Measurements from ENCODE around the gene YJEFN3.

YJEFN3 gene

DNA sequence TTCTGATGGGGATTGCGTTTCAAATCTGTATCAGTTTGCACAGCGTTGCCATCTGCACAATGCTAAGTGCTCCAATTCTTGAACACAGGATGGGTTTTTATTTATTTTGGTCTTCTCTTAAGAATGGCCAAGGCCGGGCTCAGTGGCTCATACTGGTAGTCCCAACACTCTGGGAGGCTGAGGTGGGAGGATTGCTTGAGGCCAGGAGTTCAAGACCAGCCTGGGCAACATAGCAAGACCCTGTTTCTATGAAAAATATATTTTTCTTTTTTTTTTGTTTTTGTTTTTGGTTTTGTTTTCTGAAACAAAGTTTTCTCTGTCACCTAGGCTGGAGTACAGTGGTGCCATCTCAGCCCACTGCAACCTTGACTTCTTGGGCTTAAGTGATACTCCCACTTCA is 5.5 kb upstream of the YJEFN3 start:
- DNase-seq (ENCODE audit: low spot score) = no peak

DNA sequence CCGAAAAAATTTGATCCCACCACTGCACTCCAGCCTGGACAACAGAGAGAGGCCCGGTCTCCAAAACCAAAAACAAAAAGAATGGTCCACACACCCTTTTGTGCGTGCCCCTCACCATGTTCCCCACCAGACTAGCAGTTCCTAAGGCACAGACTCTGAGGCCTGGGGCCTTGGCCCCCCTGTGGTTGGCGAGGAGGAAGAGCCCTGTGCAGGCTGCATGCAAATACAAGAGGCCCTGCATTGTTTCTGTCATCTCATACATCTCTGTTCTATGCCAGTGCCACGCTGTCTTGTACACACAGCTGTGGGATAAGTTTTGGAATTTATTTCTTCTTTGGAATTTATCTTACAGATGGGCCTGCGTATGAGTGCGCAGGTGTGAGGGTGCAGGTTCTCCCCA is 4.7 kb upstream of the YJEFN3 start:
- no peak for DNase-seq (ENCODE audit: low spot score)

DNA sequence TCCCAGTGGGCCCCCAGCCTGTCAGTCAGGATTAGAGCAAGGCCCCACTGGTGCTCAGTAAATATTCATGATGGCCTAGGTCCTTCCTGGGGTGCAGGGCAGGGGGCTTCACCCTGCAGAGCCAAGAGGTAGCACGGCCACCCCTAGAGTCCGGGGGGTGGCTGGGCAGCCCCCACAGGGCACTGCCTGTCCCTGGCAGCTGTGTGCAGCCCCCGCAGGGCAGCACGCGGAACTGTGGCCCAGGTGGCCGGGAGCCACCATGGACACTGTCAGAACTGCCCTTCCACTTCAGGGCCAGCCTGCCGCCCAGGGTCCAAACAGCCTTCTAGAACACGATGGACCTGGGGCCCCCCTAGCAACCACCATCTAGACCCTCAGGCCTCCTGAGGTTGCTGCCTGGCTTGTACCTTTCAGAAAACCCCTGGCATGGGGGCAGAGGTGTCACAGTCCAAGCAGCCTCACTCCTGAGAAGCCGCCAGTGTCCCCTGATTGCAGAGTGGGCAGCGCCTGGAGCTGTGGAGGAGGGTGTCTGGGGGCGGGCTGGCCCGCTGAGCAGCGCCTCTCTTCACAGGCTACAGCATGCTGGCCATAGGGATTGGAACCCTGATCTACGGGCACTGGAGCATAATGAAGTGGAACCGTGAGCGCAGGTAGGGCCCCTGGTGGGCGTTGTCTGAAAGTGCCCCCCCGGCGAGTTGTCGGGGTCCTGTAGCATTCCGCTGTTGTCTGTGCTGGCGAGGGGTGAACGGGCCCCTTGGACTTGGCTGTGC is 2.9 kb upstream of the YJEFN3 start:
- DNase-seq (ENCODE audit: low spot score) = no peak

DNA sequence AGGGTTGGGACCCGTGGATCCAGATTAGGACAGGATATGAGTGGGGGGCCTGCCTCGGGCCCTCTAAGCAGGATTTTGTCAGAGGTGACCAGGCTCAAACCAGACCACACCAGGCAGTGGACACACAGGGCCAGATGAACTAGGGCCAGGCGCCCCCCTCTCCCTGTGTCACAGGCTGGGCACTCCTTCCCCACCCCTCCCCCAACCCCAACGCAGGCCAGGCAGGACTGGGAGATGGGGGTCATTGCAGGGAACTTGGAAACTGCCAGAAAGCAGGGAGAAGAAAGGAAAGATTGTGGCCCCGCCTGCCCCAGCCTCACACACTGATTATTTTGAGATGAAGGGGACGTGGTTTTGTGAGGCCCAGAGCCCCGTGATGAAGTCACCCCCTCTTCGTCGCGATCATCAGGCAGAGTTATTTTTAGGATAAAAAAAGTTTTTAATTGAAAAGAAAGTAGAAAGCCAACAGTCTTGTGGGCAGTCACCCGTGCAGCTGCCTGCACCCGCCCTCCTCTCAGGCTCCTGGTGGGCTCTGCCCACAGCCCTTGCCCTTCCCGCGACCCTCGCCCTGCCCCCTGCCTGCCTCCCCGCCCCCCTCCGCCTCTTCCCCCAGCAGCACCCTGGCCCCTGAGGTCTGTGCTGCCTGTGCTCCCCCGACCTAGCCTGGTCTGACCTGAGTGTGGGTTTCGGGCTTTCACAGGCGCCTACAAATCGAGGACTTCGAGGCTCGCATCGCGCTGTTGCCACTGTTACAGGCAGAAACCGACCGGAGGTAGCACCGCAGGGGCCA is 1.9 kb upstream of the YJEFN3 start:
- DNase-seq (ENCODE audit: low spot score) = no peak

DNA sequence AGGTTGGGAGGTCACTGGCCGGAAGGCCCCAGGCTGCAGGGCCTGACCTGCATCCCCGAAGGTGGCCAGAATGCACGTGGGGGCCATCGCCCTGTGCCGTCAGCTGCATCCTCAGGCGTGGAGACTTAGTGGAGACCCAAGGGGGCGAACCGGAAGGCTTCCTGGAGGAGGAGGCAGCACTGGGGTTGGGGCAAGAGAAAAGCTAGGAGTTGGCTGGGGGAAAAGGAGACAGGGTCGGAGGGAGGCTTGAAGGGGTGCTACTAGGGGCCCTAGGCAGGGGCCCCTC is 1.4 kb upstream of the YJEFN3 start:
- DNase-seq (ENCODE audit: low spot score) = no peak

DNA sequence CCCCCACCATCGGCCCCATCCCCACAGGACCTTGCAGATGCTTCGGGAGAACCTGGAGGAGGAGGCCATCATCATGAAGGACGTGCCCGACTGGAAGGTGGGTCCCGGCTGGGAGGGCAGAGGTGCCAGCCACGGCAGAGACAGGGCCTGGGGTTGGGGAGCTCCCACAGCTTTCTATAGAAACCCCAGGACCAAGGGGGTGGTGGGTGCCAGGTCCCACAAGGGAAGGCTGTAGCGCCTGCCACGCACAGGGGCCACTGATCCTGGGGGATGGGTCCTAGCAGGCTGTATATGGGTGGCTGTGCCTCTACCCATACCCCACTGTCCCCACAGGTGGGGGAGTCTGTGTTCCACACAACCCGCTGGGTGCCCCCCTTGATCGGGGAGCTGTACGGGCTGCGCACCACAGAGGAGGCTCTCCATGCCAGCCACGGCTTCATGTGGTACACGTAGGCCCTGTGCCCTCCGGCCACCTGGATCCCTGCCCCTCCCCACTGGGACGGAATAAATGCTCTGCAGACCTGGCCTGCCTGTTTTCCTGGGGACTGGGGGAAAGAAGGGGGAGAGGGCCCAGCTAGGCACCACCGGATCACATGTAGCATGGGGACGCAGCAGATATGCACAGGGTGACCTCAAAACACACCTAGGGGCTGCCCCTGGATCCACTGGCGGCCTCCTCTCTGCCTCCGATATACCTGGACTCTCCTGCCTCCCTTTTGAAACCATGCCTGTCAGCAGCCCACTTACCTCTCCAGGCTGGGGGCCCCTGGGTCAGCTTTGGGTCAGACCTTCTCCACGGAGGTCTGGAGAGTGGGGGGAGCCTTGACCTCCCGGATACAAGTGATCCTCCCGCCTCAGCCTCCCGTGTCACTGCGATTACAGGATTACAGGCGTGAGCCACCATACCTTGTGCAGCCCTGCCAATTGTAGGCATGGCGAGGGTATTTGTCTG is 761 bp upstream of the YJEFN3 start:
- no peak for DNase-seq (ENCODE audit: low spot score)

DNA sequence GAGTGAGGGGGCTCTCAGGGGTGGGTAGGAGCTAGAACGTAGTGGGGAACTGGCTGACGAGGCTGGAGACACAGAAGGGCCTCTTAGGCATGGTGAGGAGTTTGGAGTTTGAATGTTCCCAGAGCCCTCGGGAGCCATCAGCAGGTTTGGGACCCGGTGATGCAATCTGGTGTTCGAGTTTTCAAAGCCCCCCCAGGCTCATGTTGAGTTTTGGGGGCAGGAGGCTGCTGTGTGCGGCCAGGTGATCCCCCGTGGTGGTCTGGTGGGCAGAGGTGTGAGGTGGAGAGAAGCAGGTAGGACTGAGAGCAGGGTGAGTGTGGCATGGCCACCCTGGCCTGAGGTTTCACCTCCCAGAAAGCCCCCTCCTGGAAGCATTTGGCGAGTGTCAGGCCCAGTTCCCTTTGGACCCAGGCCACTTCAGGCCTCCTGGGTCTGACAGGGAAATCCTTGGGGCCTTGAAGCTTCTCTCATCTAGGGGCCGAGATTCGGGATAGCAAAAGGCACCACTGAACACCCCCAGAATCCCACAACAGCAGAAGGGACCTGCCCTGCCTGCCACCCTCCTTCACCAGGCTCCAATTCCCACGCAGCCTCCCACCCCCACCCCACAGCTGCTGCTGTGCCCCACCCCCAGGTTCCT is 1.2 kb downstream of the YJEFN3 start:
- no peak for DNase-seq (ENCODE audit: low spot score)

DNA sequence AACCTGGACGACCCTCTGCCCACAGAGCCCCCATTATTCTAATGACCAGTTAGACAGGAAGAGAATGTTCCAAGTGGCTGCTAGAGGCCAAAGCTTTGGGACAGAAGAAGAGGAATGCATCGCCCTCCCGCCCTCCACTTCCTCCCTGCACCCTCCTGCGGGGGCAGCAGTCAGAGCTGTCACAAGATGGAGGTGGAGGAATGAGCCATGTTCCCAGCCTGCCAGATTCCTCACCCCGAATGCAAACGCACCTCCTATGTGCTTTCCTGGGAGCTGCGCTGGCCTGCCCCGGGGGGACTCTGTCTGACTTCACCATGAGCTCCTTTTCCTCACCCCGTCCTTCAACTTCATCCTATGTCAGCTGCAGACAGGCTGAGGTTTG is 1.7 kb downstream of the YJEFN3 start:
- DNase-seq (ENCODE audit: low spot score) = peak; percentile 37

DNA sequence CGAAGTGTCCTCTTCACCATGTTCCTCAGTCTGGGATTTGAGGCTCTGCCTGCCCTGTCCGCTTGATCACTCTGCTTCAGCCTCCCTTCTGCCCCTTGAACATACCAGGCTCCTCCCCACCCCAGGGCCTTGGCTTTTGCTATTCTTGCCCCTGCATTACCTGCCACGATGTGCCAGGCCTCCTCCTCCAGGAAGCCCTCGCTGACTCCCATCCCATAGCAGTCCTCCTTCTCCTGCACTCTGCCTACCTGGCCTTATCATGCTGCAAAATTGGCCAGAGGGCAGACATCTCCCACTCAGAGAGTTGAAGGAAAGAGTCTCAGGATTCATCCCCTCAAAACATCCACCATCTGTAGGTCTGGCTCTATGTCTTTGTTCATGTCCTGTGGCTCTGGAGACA is 2.2 kb downstream of the YJEFN3 start:
- DNase-seq (ENCODE audit: low spot score) = no peak

DNA sequence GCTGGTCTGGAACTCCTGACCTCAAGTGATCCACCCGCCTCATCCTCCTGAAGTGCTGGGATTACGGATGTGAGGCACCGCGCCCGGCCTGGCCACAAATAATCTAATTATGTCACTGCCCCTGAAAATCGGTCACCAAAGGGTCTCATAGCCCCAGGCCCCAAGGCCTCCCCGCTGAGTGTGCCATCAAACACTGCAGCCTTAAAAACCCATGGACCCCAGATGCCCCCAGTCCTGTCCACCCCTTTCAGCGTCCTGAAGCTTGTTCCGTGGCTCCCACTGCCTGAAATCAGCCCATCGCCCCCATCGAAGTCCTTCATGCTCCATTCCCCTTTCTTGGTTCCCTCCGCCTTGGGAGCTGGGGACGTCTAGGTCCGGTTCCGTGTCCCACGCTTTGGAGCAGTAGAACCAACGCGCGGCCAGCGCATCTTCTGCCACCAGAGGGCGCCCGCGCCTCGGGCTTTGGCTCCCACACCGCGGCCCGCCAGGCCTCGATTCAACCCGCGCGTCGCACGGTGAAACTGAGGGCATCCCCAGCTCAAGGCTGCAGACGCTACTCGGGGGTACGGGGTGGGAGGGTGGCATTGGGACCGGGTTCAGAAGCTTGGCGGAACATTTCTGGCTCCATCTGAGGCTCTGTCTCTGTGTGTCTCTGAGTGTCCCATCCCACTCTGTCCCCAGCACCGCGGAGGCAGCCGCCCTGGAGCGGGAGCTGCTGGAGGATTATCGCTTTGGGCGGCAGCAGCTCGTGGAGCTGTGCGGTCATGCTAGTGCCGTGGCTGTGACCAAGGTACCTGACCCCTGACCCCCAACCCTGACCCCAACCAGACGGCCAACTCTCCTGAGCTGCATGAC is 3.5 kb downstream of the YJEFN3 start:
- peak; percentile 61 for DNase-seq (ENCODE audit: low spot score)

DNA sequence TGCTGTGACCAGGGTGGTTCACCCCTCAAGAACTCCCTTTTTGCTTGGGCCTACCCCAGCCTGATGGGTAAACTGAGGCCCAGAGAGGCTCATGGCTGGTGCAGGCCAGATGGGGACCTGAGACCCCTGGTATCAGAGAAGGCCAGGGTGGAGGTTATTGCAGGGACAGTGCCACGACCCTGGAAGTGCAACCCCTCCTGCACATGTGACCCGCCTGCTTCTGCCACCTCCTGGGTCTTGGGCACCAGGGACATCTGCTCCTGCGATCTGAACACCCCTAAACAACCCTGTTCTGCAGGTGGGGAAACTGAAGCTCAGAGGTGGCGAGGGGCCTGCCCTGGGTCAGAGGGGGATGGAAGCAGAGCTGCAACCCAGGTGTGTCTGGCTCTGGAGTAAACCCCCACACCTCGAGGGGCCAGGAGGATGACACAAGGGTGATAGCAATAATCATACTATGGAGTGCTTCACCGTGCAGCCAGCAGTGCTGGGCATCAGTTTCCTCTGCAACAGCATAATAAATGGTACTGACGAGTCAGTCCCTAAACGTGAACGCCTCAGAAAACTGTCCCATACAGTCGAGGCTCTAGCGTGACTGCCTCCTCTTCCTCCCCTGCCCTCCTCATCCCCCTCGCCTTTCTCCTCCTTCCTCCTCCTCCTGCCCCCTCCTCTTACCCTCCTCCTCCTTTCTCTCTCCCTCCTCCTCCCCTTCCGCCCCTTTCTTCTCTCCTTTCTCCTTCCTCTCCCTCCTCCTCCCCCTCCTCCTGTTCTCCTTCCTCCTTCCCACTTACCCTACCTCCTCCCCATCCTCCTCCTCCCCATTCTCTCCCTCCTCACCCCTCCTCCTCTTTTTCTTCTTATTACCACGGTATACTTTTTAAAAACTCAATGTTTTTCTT is 4.3 kb downstream of the YJEFN3 start:
- no peak for DNase-seq (ENCODE audit: low spot score)

DNA sequence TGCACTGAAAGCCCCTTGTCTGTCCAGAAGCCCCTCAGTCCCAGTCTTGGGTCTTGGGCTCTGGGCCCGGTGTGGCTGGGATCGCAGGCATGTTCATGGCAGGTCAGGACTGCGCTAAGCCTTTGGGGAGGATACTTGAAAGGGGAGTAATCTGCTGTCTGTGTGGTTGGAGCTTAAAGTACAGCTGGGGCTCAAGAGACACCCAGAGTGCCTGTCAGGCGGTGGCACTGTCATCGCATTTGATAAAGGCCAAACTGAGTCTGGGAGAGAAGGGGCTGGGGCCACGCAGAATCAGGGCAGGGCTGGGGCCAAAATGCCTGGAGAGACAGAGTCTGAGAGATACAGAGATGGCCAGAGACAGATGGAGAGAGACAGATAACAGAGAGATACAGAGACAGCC is 5.1 kb downstream of the YJEFN3 start:
- DNase-seq (ENCODE audit: low spot score) = no peak

DNA sequence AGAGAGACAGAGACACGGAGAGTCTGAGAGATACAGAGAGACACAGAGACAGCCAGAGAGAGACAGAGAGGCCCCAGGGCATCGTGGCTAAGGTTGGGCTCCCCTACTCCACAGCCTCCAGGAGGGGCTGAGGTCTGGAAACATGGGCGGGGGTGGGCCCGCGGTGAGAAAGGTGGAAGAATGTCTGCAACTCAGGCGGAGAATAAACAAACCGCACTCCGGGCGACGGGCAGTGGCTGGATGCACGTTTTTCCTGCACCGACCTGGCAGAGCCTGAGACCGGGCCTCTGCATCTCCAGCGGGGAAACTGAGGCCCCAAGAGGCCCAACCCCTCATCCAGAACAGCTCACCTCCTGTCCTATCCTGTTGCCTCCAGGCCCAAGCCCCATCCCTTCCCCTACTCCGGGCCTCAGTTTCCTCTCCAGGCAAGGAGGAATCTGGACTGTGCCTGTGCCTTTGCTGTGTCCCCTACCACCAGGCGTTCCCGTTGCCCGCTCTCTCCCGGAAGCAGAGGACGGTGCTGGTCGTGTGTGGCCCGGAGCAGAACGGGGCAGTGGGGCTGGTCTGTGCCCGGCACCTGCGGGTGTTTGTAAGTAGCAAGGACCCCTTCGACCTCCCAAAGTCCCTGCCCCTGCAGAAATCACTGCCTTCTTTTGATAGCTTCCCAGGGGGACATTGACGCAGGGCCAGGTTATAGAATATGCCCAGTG is 6.0 kb downstream of the YJEFN3 start:
- no peak for DNase-seq (ENCODE audit: low spot score)

DNA sequence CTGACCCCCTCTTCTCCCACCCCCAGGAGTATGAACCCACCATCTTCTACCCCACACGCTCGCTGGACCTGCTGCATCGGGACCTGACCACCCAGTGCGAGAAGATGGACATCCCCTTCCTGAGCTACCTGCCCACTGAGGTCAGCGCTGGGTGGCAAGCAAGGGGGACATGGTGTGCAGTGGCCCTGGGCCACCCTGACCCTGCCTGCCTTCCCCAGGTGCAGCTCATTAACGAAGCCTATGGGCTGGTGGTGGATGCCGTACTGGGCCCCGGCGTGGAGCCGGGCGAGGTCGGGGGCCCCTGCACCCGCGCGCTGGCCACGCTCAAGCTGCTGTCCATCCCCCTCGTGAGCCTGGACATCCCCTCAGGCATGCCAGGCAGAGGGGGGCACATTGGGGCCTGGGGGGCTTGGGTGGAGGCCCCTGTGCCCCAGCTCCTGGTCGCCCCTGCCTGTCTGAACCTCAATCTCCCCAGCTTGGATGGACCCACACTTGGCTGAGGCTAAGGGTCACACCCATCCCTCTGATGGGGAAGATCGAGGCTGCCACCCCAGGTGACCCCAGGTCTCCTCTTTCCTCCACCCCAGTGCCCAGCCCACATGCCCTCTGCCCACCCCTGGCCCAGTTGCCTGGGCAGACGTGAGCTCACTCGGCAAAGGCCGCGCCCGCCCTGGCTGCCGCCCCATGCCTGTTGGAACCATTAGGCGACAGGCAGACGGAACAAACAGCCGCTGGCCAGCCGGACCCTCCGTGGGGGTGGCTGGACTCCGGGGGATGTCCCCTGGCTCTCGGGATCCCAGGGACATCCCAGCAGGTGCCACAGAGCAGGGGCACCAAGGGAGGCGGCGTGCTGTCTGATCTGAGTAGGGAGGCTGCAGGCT is 6.8 kb downstream of the YJEFN3 start:
- no peak for DNase-seq (ENCODE audit: low spot score)

DNA sequence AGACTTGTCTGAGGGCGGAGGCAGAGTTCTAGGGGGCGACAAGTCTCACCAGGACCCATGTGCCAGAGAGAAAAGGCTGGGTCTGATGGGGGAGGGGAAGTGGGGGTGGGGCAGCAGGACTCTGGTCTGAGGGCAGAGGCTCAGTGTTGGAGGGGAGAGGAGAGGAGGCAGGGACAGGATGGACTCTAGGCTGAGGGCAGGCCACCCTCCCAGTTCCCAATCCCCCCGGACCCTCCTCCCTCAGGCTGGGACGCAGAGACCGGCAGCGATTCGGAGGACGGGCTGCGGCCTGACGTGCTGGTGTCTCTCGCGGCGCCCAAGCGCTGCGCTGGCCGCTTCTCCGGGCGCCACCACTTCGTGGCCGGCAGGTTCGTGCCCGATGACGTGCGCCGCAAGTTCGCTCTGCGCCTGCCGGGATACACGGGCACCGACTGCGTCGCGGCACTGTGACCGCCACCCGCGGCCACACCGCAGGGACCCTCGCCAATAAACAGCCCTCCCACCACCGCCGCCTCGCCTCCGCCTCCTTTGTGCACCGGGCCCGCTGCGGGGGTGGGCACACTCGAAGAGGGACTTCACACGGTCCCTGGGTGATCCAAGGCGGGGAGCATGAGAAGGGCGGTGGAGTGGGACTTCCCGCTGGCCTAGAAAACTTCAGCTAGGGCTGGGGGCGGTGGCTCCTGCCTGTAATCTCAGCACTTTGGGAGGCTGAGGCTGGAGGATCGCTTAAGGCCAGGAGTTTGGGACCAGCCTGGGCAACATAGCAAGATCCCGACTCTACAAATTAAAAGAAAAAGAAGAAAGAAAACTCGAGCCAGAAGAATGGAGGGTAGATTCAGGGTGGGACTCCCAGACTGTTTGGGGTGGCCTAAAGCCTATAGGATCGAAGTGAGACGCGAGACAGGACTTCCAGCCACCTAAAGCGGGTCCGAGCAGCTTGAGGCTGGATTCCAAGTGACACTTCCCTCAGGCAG is 8.7 kb downstream of the YJEFN3 start:
- no peak for DNase-seq (ENCODE audit: low spot score)

DNA sequence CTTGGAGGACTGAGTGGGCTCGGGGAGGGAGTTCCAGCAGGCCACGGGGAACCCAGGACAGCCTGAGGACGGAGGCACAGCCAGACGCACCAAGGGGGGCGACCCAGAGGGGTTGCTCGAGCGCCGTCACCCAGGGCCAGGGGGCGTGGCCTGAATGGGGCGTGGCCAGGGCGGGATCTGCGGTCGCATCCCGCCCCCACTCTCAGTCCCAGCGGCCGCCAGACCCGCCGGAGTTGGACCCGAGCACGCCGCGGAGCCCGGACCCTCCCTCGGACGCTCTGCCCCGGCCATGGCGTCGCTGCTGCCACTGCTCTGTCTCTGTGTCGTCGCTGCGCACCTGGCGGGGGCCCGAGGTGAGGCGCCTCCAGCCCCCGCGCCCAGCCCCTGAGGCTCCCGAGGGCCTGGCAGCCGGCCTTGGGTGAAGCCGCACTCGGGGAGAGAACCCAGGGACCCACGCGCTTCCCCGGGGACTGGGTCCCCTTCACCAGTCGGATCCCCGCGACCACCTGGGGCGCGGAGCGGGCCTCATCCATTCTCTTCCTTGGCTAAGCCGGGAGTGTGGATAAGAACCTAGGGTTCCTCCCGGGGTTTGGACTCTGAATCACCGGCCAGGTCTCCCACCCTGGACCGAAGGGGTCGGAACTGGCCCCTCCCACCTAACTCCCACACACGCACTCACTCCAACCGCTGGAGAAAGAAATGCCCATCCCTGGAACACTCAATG is 9.5 kb downstream of the YJEFN3 start, which contains the start of gene CILP2:
CILP2 (plus strand) TSS at position 205 of the 724 bp plus-strand sequence; CDS start at position 290, 85 bp downstream.
- no peak for DNase-seq (ENCODE audit: low spot score)

DNA sequence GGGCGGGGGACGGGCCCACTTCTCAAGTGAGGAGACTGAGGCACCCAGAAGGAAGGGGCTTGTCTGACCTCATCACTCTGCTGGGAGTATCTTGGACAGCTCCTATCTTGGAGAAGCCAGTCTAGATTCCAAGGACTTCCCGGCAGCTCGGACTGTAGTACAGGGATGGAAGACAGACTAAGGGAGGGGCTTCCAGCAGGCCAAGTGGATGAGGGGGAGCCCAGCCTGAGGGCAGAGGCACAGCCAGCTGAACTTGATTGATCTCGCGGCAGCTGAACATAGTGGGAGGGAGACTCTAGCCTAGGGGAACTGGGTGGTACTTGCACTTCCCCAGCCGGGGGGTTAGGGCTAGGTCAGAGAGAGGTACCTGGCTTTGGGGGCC is 10.1 kb downstream of the YJEFN3 start:
- no peak for DNase-seq (ENCODE audit: low spot score)

Data from RKO (cell line).